ENCODE data around the gene HAAO. TPM values are rescaled to one million over a fixed set of nuclear protein-coding genes. Genes with fewer than 3 reads are reported as not detected.

Gene HAAO
- total and polyA plus RNA-seq, 2 of the 13 experiments (the other 11 are each of a cell fraction or from before 2014, with no cell fraction given), result 36.1 to 42.7 TPM

- TF ChIP-seq, protein P1, sequence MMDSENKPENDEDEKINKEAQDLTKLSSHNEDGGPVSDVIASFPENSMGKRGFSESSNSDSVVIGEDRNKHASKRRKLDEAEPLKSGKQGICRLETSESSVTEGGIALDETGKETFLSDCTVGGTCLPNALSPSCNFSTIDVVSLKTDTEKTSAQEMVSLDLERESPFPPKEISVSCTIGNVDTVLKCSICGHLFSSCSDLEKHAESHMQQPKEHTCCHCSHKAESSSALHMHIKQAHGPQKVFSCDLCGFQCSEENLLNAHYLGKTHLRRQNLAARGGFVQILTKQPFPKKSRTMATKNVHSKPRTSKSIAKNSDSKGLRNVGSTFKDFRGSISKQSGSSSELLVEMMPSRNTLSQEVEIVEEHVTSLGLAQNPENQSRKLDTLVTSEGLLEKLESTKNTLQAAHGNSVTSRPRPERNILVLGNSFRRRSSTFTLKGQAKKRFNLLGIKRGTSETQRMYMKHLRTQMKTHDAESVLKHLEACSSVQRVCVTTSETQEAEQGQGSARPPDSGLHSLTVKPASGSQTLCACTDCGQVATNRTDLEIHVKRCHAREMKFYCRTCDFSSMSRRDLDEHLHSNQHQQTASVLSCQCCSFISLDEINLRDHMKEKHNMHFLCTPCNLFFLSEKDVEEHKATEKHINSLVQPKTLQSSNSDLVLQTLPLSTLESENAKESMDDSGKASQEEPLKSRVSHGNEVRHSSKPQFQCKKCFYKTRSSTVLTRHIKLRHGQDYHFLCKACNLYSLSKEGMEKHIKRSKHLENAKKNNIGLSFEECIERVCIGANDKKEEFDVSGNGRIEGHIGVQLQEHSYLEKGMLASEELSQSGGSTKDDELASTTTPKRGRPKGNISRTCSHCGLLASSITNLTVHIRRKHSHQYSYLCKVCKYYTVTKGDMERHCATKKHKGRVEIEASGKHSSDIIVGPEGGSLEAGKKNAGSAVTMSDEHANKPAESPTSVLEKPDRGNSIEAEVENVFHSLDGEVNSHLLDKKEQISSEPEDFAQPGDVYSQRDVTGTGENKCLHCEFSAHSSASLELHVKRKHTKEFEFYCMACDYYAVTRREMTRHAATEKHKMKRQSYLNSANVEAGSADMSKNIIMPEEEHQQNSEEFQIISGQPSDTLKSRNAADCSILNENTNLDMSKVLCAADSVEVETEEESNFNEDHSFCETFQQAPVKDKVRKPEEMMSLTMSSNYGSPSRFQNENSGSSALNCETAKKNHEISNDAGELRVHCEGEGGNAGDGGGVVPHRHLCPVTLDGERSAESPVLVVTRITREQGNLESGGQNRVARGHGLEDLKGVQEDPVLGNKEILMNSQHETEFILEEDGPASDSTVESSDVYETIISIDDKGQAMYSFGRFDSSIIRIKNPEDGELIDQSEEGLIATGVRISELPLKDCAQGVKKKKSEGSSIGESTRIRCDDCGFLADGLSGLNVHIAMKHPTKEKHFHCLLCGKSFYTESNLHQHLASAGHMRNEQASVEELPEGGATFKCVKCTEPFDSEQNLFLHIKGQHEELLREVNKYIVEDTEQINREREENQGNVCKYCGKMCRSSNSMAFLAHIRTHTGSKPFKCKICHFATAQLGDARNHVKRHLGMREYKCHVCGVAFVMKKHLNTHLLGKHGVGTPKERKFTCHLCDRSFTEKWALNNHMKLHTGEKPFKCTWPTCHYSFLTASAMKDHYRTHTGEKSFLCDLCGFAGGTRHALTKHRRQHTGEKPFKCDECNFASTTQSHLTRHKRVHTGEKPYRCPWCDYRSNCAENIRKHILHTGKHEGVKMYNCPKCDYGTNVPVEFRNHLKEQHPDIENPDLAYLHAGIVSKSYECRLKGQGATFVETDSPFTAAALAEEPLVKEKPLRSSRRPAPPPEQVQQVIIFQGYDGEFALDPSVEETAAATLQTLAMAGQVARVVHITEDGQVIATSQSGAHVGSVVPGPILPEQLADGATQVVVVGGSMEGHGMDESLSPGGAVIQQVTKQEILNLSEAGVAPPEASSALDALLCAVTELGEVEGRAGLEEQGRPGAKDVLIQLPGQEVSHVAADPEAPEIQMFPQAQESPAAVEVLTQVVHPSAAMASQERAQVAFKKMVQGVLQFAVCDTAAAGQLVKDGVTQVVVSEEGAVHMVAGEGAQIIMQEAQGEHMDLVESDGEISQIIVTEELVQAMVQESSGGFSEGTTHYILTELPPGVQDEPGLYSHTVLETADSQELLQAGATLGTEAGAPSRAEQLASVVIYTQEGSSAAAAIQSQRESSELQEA (CRISPR knock-in tag; IDR thresholded peaks at IDR 0.05; ENCODE audit: not compliant biosample characterization), result no peak
- no peak; the same call in none of the 2 replicates for TF ChIP-seq SALL1 (CRISPR knock-in tag; IDR thresholded peaks at IDR 0.05)
- TF ChIP-seq, protein P2, sequence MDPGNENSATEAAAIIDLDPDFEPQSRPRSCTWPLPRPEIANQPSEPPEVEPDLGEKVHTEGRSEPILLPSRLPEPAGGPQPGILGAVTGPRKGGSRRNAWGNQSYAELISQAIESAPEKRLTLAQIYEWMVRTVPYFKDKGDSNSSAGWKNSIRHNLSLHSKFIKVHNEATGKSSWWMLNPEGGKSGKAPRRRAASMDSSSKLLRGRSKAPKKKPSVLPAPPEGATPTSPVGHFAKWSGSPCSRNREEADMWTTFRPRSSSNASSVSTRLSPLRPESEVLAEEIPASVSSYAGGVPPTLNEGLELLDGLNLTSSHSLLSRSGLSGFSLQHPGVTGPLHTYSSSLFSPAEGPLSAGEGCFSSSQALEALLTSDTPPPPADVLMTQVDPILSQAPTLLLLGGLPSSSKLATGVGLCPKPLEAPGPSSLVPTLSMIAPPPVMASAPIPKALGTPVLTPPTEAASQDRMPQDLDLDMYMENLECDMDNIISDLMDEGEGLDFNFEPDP (CRISPR knock-in tag; conservative IDR thresholded peaks at IDR 0.05), result 0 out of 2 replicates have a peak, but pooled peaks have one; percentile 19
- TF ChIP-seq KDM2A (CRISPR knock-in tag; IDR thresholded peaks at IDR 0.05; ENCODE audit: borderline replicate concordance, low read depth), result no peak
- TF ChIP-seq MIXL1 (CRISPR knock-in tag; IDR thresholded peaks at IDR 0.05), result no peak
Measured at GRCh38 chr2:42787788-42788477, 4.5 kb downstream of the HAAO start (continued).
